Peyer's patch (tissue), 4 donors: ENCODE data around the gene PCTP. TPM values are rescaled to one million over a fixed set of nuclear protein-coding genes. Genes with fewer than 3 reads are reported as not detected.

Experiments
- DNase-seq, 3 donors: peaks; one replicate each; pipeline ENCODE4 v3.0.0-alpha.2; 2017 to 2019
- H3K27ac ChIP-seq, 4 donors: fragments of 200-600 bp; sonication (generic); one replicate each; pipeline ENCODE4 v1.5.1; 2016 to 2019
- H3K27me3 ChIP-seq, 2 donors: fragments of 200-600 bp; sonication (generic); one replicate each; pipeline ENCODE4 v1.5.1; 2019
- H3K36me3 ChIP-seq, 3 donors: fragments of 200-600 bp; sonication (generic); one replicate each; pipeline ENCODE4 v1.5.1; 2016 to 2019
- H3K4me1 ChIP-seq, 4 donors: fragments of 200-600 bp; sonication (generic); one replicate each; pipeline ENCODE4 v1.5.1; 2016 to 2019
- H3K4me3 ChIP-seq, 4 donors: fragments of 200-600 bp; sonication (generic); 1 replicate in 3 of 4; 2 replicates in 1 of 4; pipeline ENCODE4 v1.5.1; 2016 to 2019; ENCODE audit warnings: mild to moderate bottlenecking in 1 of 4
- H3K9me3 ChIP-seq, 4 donors: fragments of 200-600 bp; sonication (generic); one replicate each; pipeline ENCODE4 v1.5.1; 2016 to 2019; ENCODE audit warnings: mild to moderate bottlenecking in 1 of 4
- CTCF ChIP-seq, 6 experiments: fragments of 450-650 bp in 4 of 6; fragments of 200-600 bp in 2 of 6; sonication (generic) in 1 of 6; IDR thresholded peaks; one replicate each; pipeline ENCODE4 v1.5.1; 2017 to 2019; ENCODE audit warnings: antibody characterized with exemption in 6 of 6, mild to moderate bottlenecking in 3 of 6, moderate library complexity in 1 of 6
- POLR2A ChIP-seq, 2 donors: fragments of 450-650 bp; IDR thresholded peaks; one replicate each; pipeline ENCODE4 v1.5.1; 2017; ENCODE audit warnings: antibody characterized with exemption in 2 of 2, mild to moderate bottlenecking in 2 of 2, moderate library complexity in 2 of 2
- total RNA-seq, 4 donors: library from RNA; depleted of rRNA; stranded (reverse); fragments of >200 nt; gene quantifications; one replicate each; pipeline ENCODE4 v1.1.0, GENCODE V29; 2016

Gene PCTP
- total RNA-seq, 4 donors from 2014 or later: 16.0 to 35.5 (median 26.5) TPM

- Histone ChIP-seq H3K27ac (no peak overlapping the region), H3K4me1 (no peaks in the 10 kb centered on the region), H3K9me3 (no peaks in the 10 kb centered on the region), H3K36me3 (no peaks in the 10 kb centered on the region), H3K4me3 (no peak overlapping the region), H3K27me3 (no peaks in the 10 kb centered on the region)
- no peak for DNase-seq
- TF ChIP-seq CTCF (IDR thresholded peaks at IDR 0.05) (no peak), POLR2A (IDR thresholded peaks at IDR 0.05) (no peak)
These were observed 22.5 kb upstream of the PCTP start for GRCh38 chr17:55728361-55728760.

- no peak for TF ChIP-seq CTCF (IDR thresholded peaks at IDR 0.05)
- TF ChIP-seq POLR2A (IDR thresholded peaks at IDR 0.05): no peak
- Histone ChIP-seq H3K27me3 (no peaks in the 10 kb centered on the region), H3K36me3 (no peaks in the 10 kb centered on the region), H3K4me3 (no peak overlapping the region), H3K27ac (peak overlapping the region in 1 of 4 donors; percentile 41), H3K4me1 (peaks cover 0 to 2% (median 0%) of the 10 kb centered on the region in 4 donors), H3K9me3 (no peaks in the 10 kb centered on the region)
- no peak for DNase-seq
These were observed 22.0 kb upstream of the PCTP start for GRCh38 chr17:55728833-55729232.

- Histone ChIP-seq H3K4me1 (peaks cover 0 to 5% (median 0%) of the 10 kb centered on the region in 4 donors), H3K27ac (peak overlapping the region in 1 of 4 donors; percentile 41), H3K9me3 (no peaks in the 10 kb centered on the region), H3K4me3 (no peak overlapping the region), H3K36me3 (no peaks in the 10 kb centered on the region), H3K27me3 (no peaks in the 10 kb centered on the region)
- DNase-seq: no peak
- no peak for TF ChIP-seq POLR2A (IDR thresholded peaks at IDR 0.05)
- no peak for TF ChIP-seq CTCF (IDR thresholded peaks at IDR 0.05)
These were observed 21.4 kb upstream of the PCTP start for GRCh38 chr17:55729484-55729883.

- H3K27ac ChIP-seq: peak overlapping the region in 2 of 4 donors; percentile 64 to 81
- no peaks in the 10 kb centered on the region for H3K27me3 ChIP-seq
- DNase-seq: no peak
- H3K36me3 ChIP-seq: no peaks in the 10 kb centered on the region
- H3K4me1 ChIP-seq: peaks cover 0 to 5% (median 0%) of the 10 kb centered on the region in 4 donors
- TF ChIP-seq CTCF (IDR thresholded peaks at IDR 0.05) (no peak), POLR2A (IDR thresholded peaks at IDR 0.05) (no peak)
- no peaks in the 10 kb centered on the region for H3K9me3 ChIP-seq
- H3K4me3 ChIP-seq: no peak overlapping the region
These were observed 20.5 kb upstream of the PCTP start for GRCh38 chr17:55730380-55730779.

GRCh38 chr17:55730808-55731207, 20.0 kb upstream of the PCTP start:
- Histone ChIP-seq H3K4me1 (peaks cover 0 to 5% (median 0%) of the 10 kb centered on the region in 4 donors), H3K36me3 (no peaks in the 10 kb centered on the region), H3K4me3 (no peak overlapping the region), H3K27me3 (no peaks in the 10 kb centered on the region), H3K9me3 (no peaks in the 10 kb centered on the region), H3K27ac (peak overlapping the region in 3 of 4 donors; percentile 3 to 81 (median 64))
- DNase-seq: no peak
- no peak for TF ChIP-seq POLR2A (IDR thresholded peaks at IDR 0.05)
- TF ChIP-seq CTCF (IDR thresholded peaks at IDR 0.05): no peak
